Measurements from ENCODE around the gene MRPS18C.
A peak's percentile ranks its signal among the peaks of the same experiment; 100 is the strongest.
"Not testable (repeated sequence)": the region's sequence is repeated elsewhere in the genome, so short reads cannot be mapped to it uniquely, and the experiment has no call there.

The MRPS18C gene

GRCh38 chr4:83501671-83502070, 45.8 kb downstream of the MRPS18C start:
- DNase-seq, result not testable (repeated sequence)

GRCh38 chr4:83503974-83504373, 48.1 kb downstream of the MRPS18C start:
- no peak for DNase-seq

- DNase-seq, result no peak
These were observed 48.6 kb downstream of the MRPS18C start for GRCh38 chr4:83504503-83504902.

GRCh38 chr4:83504996-83505395, 49.1 kb downstream of the MRPS18C start:
- DNase-seq, result no peak

GRCh38 chr4:83509156-83509585, 53.3 kb downstream of the MRPS18C start:
- DNase-seq, result peak; percentile 58 to 68

GRCh38 chr4:83510442-83510841, 54.6 kb downstream of the MRPS18C start:
- no peak for DNase-seq
